Suprapubic skin (tissue), 4 donors: ENCODE results near the gene EOMES. TPM values are rescaled to one million over a fixed set of nuclear protein-coding genes. Genes with fewer than 3 reads are reported as not detected.

Source experiments
- DNase-seq, 2 donors: peaks; one replicate each; pipeline ENCODE4 v3.0.0-alpha.2; 2019; ENCODE audit warnings: low spot score in 2 of 2
- H3K27ac ChIP-seq: fragments of 200-600 bp; sonication (generic); one replicate; pipeline ENCODE4 v1.5.1; 2019
- H3K27me3 ChIP-seq: fragments of 200-600 bp; sonication (generic); one replicate; pipeline ENCODE4 v1.5.1; 2019
- H3K36me3 ChIP-seq: fragments of 200-600 bp; sonication (generic); one replicate; pipeline ENCODE4 v1.5.1; 2019
- H3K4me1 ChIP-seq: fragments of 200-600 bp; sonication (generic); one replicate; pipeline ENCODE4 v1.5.1; 2019
- H3K4me3 ChIP-seq: fragments of 200-600 bp; sonication (generic); one replicate; pipeline ENCODE4 v1.5.1; 2019; ENCODE audit warnings: mild to moderate bottlenecking
- H3K9me3 ChIP-seq: fragments of 200-600 bp; sonication (generic); one replicate; pipeline ENCODE4 v1.5.1; 2019
- EP300 ChIP-seq: sonication (generic); formaldehyde crosslinking; IDR thresholded peaks from one replicate; pipeline ENCODE4 v1.6.1; 2017; ENCODE audit warnings: antibody characterized with exemption
- POLR2A ChIP-seq, 2 donors: fragments of 450-650 bp; IDR thresholded peaks; one replicate each; pipeline ENCODE4 v1.6.1; 2017; ENCODE audit warnings: antibody characterized with exemption in 2 of 2, mild to moderate bottlenecking in 2 of 2, moderate library complexity in 2 of 2
- POLR2AphosphoS5 ChIP-seq, 3 donors: sonication (generic); formaldehyde crosslinking; IDR thresholded peaks; one replicate each; pipeline ENCODE4 v1.6.1; 2017; ENCODE audit warnings: antibody characterized with exemption in 3 of 3
- WGBS: methylation state at CpG from one replicate; pipeline ENCODE4 v1.1.5; 2018; 5-methylcytosine and 5-hydroxymethylcytosine counted together
- total RNA-seq, 4 donors: library from RNA; depleted of rRNA; stranded (reverse); fragments of >200 nt; gene quantifications; one replicate each; pipeline ENCODE4 v1.1.0, GENCODE V29; 2016
- TF ChIP-seq, protein P1 (sequence below), 2 donors: fragments of 200-600 bp in 1 of 2; fragments of 450-650 bp in 1 of 2; sonication (generic) in 1 of 2; IDR thresholded peaks; one replicate each; pipeline ENCODE4 v1.5.1; 2016 to 2019; ENCODE audit warnings: antibody characterized with exemption in 2 of 2, mild to moderate bottlenecking in 1 of 2, moderate library complexity in 1 of 2

EOMES gene
- total RNA-seq, 4 donors from 2014 or later: not detected

GRCh38 chr3:27749643-27750042, 27.5 kb upstream of the EOMES start:
- no peaks in the 10 kb centered on the region for H3K9me3 ChIP-seq
- no peak for TF ChIP-seq EP300
- TF ChIP-seq, protein P1, sequence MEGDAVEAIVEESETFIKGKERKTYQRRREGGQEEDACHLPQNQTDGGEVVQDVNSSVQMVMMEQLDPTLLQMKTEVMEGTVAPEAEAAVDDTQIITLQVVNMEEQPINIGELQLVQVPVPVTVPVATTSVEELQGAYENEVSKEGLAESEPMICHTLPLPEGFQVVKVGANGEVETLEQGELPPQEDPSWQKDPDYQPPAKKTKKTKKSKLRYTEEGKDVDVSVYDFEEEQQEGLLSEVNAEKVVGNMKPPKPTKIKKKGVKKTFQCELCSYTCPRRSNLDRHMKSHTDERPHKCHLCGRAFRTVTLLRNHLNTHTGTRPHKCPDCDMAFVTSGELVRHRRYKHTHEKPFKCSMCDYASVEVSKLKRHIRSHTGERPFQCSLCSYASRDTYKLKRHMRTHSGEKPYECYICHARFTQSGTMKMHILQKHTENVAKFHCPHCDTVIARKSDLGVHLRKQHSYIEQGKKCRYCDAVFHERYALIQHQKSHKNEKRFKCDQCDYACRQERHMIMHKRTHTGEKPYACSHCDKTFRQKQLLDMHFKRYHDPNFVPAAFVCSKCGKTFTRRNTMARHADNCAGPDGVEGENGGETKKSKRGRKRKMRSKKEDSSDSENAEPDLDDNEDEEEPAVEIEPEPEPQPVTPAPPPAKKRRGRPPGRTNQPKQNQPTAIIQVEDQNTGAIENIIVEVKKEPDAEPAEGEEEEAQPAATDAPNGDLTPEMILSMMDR (IDR thresholded peaks at IDR 0.05): no peak
- TF ChIP-seq POLR2A (IDR thresholded peaks at IDR 0.05): no peak
- no peaks in the 10 kb centered on the region for H3K27me3 ChIP-seq
- H3K36me3 ChIP-seq: no peaks in the 10 kb centered on the region
- WGBS: 47% methylated on average over 1 of the region's 1 CpG
- no peak overlapping the region for H3K4me3 ChIP-seq
- no peak overlapping the region for H3K27ac ChIP-seq
- H3K4me1 ChIP-seq: no peaks in the 10 kb centered on the region
- DNase-seq: no peak

GRCh38 chr3:27746838-27747237, 24.7 kb upstream of the EOMES start:
- Histone ChIP-seq H3K27ac (no peak overlapping the region), H3K4me1 (no peaks in the 10 kb centered on the region), H3K27me3 (no peaks in the 10 kb centered on the region), H3K36me3 (no peaks in the 10 kb centered on the region), H3K9me3 (no peaks in the 10 kb centered on the region), H3K4me3 (no peak overlapping the region)
- 61% methylated on average over 3 of the region's 3 CpGs for WGBS
- no peak for DNase-seq
- TF ChIP-seq EP300 (no peak), POLR2AphosphoS5 (IDR thresholded peaks at IDR 0.05) (no peak), POLR2A (IDR thresholded peaks at IDR 0.05) (no peak)
- TF ChIP-seq, protein P1 (IDR thresholded peaks at IDR 0.05): no peak

- H3K27me3 ChIP-seq: no peaks in the 10 kb centered on the region
- H3K4me1 ChIP-seq: no peaks in the 10 kb centered on the region
- H3K9me3 ChIP-seq: no peaks in the 10 kb centered on the region
- TF ChIP-seq POLR2A (IDR thresholded peaks at IDR 0.05) (no peak), POLR2AphosphoS5 (IDR thresholded peaks at IDR 0.05) (no peak), EP300 (no peak)
- TF ChIP-seq, protein P1 (IDR thresholded peaks at IDR 0.05): no peak
- 63% methylated on average over 2 of the region's 2 CpGs for WGBS
- DNase-seq: no peak
- H3K27ac ChIP-seq: no peak overlapping the region
- no peaks in the 10 kb centered on the region for H3K36me3 ChIP-seq
- no peak overlapping the region for H3K4me3 ChIP-seq
Observed at GRCh38 chr3:27740854-27741253, 18.7 kb upstream of the EOMES start.

DNA sequence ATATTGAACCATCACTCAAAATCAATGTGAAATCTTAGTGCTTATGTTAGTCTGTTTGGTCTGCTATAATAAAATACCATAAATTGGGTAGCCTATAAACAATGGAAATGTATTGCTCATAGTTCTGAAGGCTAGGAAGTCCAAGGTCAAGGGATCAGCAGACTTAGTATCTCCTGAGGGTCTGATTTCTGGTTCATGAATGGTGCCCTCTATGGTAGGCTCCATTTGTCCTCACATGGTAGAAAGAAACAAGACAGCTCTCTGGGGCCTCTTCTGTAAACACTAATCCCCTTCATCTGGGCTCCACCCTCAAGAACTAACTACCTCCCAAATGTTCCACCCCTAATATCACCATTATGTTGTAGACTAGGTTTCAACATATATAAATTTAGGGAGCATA, 15.0 kb upstream of the EOMES start:
- DNase-seq: no peak

DNA sequence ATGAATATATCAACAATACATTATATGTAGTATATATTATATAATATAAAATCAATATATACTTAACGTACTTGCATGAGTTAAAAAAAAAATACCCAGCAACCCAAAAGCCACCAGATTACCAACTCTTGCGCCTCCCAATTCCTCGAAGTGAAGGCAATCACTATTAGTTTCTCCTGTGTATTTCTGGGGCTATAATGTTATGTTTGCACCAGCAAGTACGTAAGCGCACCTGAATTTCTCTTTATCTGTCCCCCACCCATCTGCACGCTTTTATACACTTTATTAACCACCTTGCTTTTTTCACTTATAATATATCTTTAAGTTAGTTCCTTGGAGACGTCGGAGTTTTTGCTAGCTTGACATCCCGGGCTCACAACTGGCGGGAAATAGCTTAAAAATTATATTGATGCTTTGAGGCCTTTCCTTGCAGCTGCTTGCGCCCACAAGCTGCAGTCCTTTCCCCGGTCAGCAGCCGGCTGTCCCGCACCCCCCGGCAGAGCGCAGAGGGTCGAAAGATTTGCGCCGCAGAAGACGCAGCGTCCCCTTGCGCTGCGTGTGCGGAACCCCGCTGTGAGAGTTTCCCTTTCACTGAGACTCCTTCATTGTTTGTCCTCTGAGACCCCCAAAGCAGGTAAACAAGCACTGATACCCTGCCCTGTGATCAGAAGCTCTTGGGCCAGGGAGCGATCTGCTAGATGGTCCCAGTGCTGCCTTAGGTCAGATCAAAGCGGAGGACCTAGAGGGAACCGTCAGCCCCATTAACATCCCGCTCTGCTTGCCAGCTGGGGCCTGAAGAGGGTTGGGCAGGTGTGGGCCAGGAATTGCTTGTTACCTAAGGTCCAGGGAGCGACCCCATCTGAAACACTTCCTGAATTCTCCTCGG, 8.9 kb upstream of the EOMES start:
- no peaks in the 10 kb centered on the region for H3K9me3 ChIP-seq
- H3K27ac ChIP-seq: no peak overlapping the region
- H3K4me1 ChIP-seq: peaks cover 33% of the 10 kb centered on the region
- 7% methylated on average over 31 of the region's 31 CpGs for WGBS
- no peaks in the 10 kb centered on the region for H3K36me3 ChIP-seq
- DNase-seq: no peak
- peaks cover 66% of the 10 kb centered on the region for H3K27me3 ChIP-seq
- no peak for TF ChIP-seq POLR2A (IDR thresholded peaks at IDR 0.05)
- no peak for TF ChIP-seq EP300
- no peak for TF ChIP-seq POLR2AphosphoS5 (IDR thresholded peaks at IDR 0.05)
- H3K4me3 ChIP-seq: no peak overlapping the region

More for the DNA sequence above, 15.0 kb upstream of the EOMES start:
- no peaks in the 10 kb centered on the region for H3K9me3 ChIP-seq
- H3K27me3 ChIP-seq: peaks cover 5% of the 10 kb centered on the region
- TF ChIP-seq, protein P1 (IDR thresholded peaks at IDR 0.05): no peak
- TF ChIP-seq EP300 (no peak), POLR2A (IDR thresholded peaks at IDR 0.05) (no peak), POLR2AphosphoS5 (IDR thresholded peaks at IDR 0.05) (no peak)
- no peaks in the 10 kb centered on the region for H3K4me1 ChIP-seq
- H3K4me3 ChIP-seq: no peak overlapping the region
- no peaks in the 10 kb centered on the region for H3K36me3 ChIP-seq
- H3K27ac ChIP-seq: no peak overlapping the region
